WTC11 (cell line): ENCODE results near the gene GAK. TPM values are rescaled to one million over a fixed set of nuclear protein-coding genes. Genes with fewer than 3 reads are reported as not detected.

Experiments used
- ATAC-seq: fragments of 200-7000 bp; cut with Tn5 transposase; 2 replicates; pipeline ENCODE4 v1.10.0; 2021; ENCODE audit warnings: mild to moderate bottlenecking, moderate library complexity
- CTCF ChIA-PET: fragments of 300-600 bp; sonication (Branson Sonifier 250); formaldehyde crosslinking; loops from one replicate; lab custom pipeline; 2021; ENCODE audit warnings: antibody characterized with exemption; lab: Charles Lee
- POLR2A ChIA-PET: fragments of 350-600 bp; sonication (Branson Sonifier 250); formaldehyde crosslinking; loops from one replicate; lab custom pipeline; 2021; ENCODE audit warnings: antibody characterized with exemption; lab: Charles Lee
- DNase-seq: peaks from one replicate; pipeline ENCODE4 v3.0.0; 2021; ENCODE audit warnings: low spot score
- H3K27ac Mint-ChIP-seq: 2 replicates; pipeline ENCODE4 v1.8.0; 2021; ENCODE audit warnings: mixed read lengths
- H3K27me3 Mint-ChIP-seq: 2 replicates; pipeline ENCODE4 v1.8.0; 2021; ENCODE audit warnings: low read depth, mild to moderate bottlenecking, moderate library complexity, mixed read lengths
- H3K36me3 Mint-ChIP-seq: 2 replicates; pipeline ENCODE4 v1.8.0; 2021; ENCODE audit warnings: mixed read lengths
- H3K4me1 Mint-ChIP-seq: 2 replicates; pipeline ENCODE4 v1.8.0; 2022; ENCODE audit warnings: mixed read lengths
- H3K4me3 Mint-ChIP-seq: 2 replicates; pipeline ENCODE4 v1.8.0; 2021; ENCODE audit warnings: mild to moderate bottlenecking, moderate library complexity, mixed read lengths
- H3K9me3 Mint-ChIP-seq: 2 replicates; pipeline ENCODE4 v1.8.0; 2021; ENCODE audit warnings: mixed read lengths
- ATF3 ChIP-seq: sonication (generic); formaldehyde crosslinking; conservative IDR thresholded peaks from 2 replicates; pipeline ENCODE4 v1.8.1; 2022; ENCODE audit warnings: mild to moderate bottlenecking, missing genetic modification reagents
- CREM ChIP-seq: sonication (generic); formaldehyde crosslinking; IDR thresholded peaks from 2 replicates; pipeline ENCODE4 v1.8.1; 2022; ENCODE audit warnings: mild to moderate bottlenecking, missing genetic modification reagents, moderate library complexity
- E2F1 ChIP-seq: sonication (generic); formaldehyde crosslinking; IDR thresholded peaks from 2 replicates; pipeline ENCODE4 v1.8.0; 2022; ENCODE audit warnings: mild to moderate bottlenecking, missing genetic modification reagents
- E2F5 ChIP-seq: sonication (generic); formaldehyde crosslinking; IDR thresholded peaks from 2 replicates; pipeline ENCODE4 v1.8.1; 2022; ENCODE audit warnings: mild to moderate bottlenecking, moderate library complexity, missing genetic modification reagents
- EMX1 ChIP-seq: fragments of 250-450 bp; sonication (Bioruptor Pico); IDR thresholded peaks from 2 replicates; pipeline ENCODE4 v1.8.0; 2021; ENCODE audit warnings: mild to moderate bottlenecking
- ERG ChIP-seq: fragments of 250-450 bp; sonication (Bioruptor Pico); IDR thresholded peaks from 2 replicates; pipeline ENCODE4 v1.8.0; 2021; ENCODE audit warnings: mild to moderate bottlenecking
- ESRRA ChIP-seq: sonication (generic); formaldehyde crosslinking; IDR thresholded peaks from 2 replicates; pipeline ENCODE4 v1.8.1; 2022; ENCODE audit warnings: mild to moderate bottlenecking, missing genetic modification reagents, borderline replicate concordance
- FOXK1 ChIP-seq: sonication (generic); formaldehyde crosslinking; IDR thresholded peaks from 2 replicates; pipeline ENCODE4 v1.8.0; 2022; ENCODE audit warnings: mild to moderate bottlenecking, moderate library complexity, missing genetic modification reagents
- HMGA2 ChIP-seq: fragments of 250-450 bp; sonication (Bioruptor Pico); IDR thresholded peaks from 2 replicates; pipeline ENCODE4 v1.4.0; 2021; ENCODE audit warnings: mild to moderate bottlenecking, moderate library complexity
- HMGXB4 ChIP-seq: sonication (generic); formaldehyde crosslinking; IDR thresholded peaks from 2 replicates; pipeline ENCODE4 v1.8.1; 2023; ENCODE audit warnings: mild to moderate bottlenecking, moderate library complexity, missing genetic modification reagents
- IRF2 ChIP-seq: sonication (generic); formaldehyde crosslinking; IDR thresholded peaks from 2 replicates; pipeline ENCODE4 v1.8.0; 2022; ENCODE audit warnings: low read depth, missing genetic modification reagents, borderline replicate concordance
- NFE2L1 ChIP-seq: sonication (generic); formaldehyde crosslinking; IDR thresholded peaks from 2 replicates; pipeline ENCODE4 v1.8.1; 2023; ENCODE audit warnings: missing genetic modification reagents
- PRDM15 ChIP-seq: sonication (generic); formaldehyde crosslinking; IDR thresholded peaks from 2 replicates; pipeline ENCODE4 v1.8.0; 2022; ENCODE audit warnings: missing genetic modification reagents
- PRRX2 ChIP-seq: fragments of 250-450 bp; sonication (Bioruptor Pico); IDR thresholded peaks from 2 replicates; pipeline ENCODE4 v1.8.0; 2021; ENCODE audit warnings: mild to moderate bottlenecking
- RELA ChIP-seq: sonication (generic); formaldehyde crosslinking; IDR thresholded peaks from 2 replicates; pipeline ENCODE4 v1.8.1; 2022; ENCODE audit warnings: missing genetic modification reagents, mild to moderate bottlenecking, borderline replicate concordance
- SMAD4 ChIP-seq: sonication (generic); formaldehyde crosslinking; IDR thresholded peaks from 2 replicates; pipeline ENCODE4 v1.8.0; 2022; ENCODE audit warnings: mild to moderate bottlenecking, missing genetic modification reagents
- SP1 ChIP-seq: sonication (generic); formaldehyde crosslinking; conservative IDR thresholded peaks from 2 replicates; pipeline ENCODE4 v1.8.1; 2022; ENCODE audit warnings: missing genetic modification reagents
- ZBTB43 ChIP-seq: sonication (generic); formaldehyde crosslinking; IDR thresholded peaks from 2 replicates; pipeline ENCODE4 v1.8.1; 2023; ENCODE audit warnings: mild to moderate bottlenecking, missing genetic modification reagents
- ZNF416 ChIP-seq: fragments of 250-450 bp; sonication (Bioruptor Pico); IDR thresholded peaks from 2 replicates; pipeline ENCODE4 v1.9.0; 2021; ENCODE audit warnings: mild to moderate bottlenecking, inconsistent platforms
- ZNF512 ChIP-seq: sonication (generic); formaldehyde crosslinking; IDR thresholded peaks from 2 replicates; pipeline ENCODE4 v1.8.1; 2022; ENCODE audit warnings: missing genetic modification reagents, borderline replicate concordance
- total RNA-seq: library from RNA; stranded (reverse); gene quantifications from 3 replicates; pipeline ENCODE4 v1.2.3, GENCODE V29; 2021

GAK gene
- total RNA-seq, 1 experiment from 2014 or later = 121 TPM

- POLR2A ChIA-PET = no interaction called here
- ATAC-seq (no peak), DNase-seq (no peak)
- H3K4me1 Mint-ChIP-seq = no peaks in the 10 kb centered on the region
- H3K27ac Mint-ChIP-seq = peak overlapping the region; percentile 59; the same call in 1 of the 2 replicates
- no peak for TF ChIP-seq SP1 (CRISPR knock-in tag)
- no peak for TF ChIP-seq HMGXB4 (CRISPR knock-in tag)
- TF ChIP-seq E2F1 (CRISPR knock-in tag) = no peak
- no peak for TF ChIP-seq CREM (CRISPR knock-in tag)
- TF ChIP-seq NFE2L1 (CRISPR knock-in tag) = no peak
- no peak for TF ChIP-seq ESRRA (CRISPR knock-in tag)
- no peak for TF ChIP-seq ZNF416 (CRISPR knock-in tag)
- no peak for TF ChIP-seq E2F5 (CRISPR knock-in tag)
- TF ChIP-seq ATF3 (CRISPR knock-in tag) = no peak
- TF ChIP-seq ERG = no peak
- no peak for TF ChIP-seq RELA
- TF ChIP-seq PRRX2 (CRISPR knock-in tag) = no peak
- no peak for TF ChIP-seq HMGA2 (CRISPR knock-in tag)
- TF ChIP-seq ZBTB43 (CRISPR knock-in tag) = no peak
- no peak for TF ChIP-seq IRF2
- TF ChIP-seq ZNF512 (CRISPR knock-in tag) = no peak
- TF ChIP-seq FOXK1 = no peak
- TF ChIP-seq EMX1 (CRISPR knock-in tag) = no peak
- no peak for TF ChIP-seq SMAD4 (CRISPR knock-in tag)
- no peak for TF ChIP-seq PRDM15
- H3K9me3 Mint-ChIP-seq = peaks cover 11% of the 10 kb centered on the region
- peaks cover 20% of the 10 kb centered on the region for H3K36me3 Mint-ChIP-seq
- no peaks in the 10 kb centered on the region for H3K27me3 Mint-ChIP-seq
- H3K4me3 Mint-ChIP-seq = no peak overlapping the region
- CTCF ChIA-PET = no interaction called here
Observed at GRCh38 chr4:886244-886643, 45.9 kb downstream of the GAK start.
